Liver (tissue), 9 donors: ENCODE results near the gene NDOR1. TPM values are rescaled to one million over a fixed set of nuclear protein-coding genes. Genes with fewer than 3 reads are reported as not detected.

Source experiments
- DNase-seq: peaks from one replicate; pipeline ENCODE4 v3.0.0-alpha.2; 2017; ENCODE audit warnings: low spot score
- H3K27ac ChIP-seq, 2 donors: one replicate each; pipeline ENCODE4 v1.7.0; 2013; ENCODE audit warnings: inconsistent platforms in 2 of 2, low read length in 2 of 2, control low read depth in 1 of 2, low read depth in 1 of 2, mild to moderate bottlenecking in 1 of 2
- H3K27me3 ChIP-seq, 4 donors: one replicate each; pipeline versions ENCODE4 v1.6.1 to v1.7.0; 2013; ENCODE audit warnings: low read length in 3 of 4, inconsistent platforms in 1 of 4, mild to moderate bottlenecking in 1 of 4, moderate library complexity in 1 of 4; ENCODE audit not compliant: control insufficient read depth in 4 of 4, insufficient read depth in 4 of 4
- H3K36me3 ChIP-seq, 4 donors: one replicate each; pipeline versions ENCODE4 v1.6.1 to v1.7.0; 2013; ENCODE audit warnings: low read length in 3 of 4, mild to moderate bottlenecking in 3 of 4, low read depth in 1 of 4, moderate library complexity in 1 of 4; ENCODE audit not compliant: control insufficient read depth in 4 of 4, insufficient read depth in 3 of 4
- H3K4me1 ChIP-seq, 4 donors: one replicate each; pipeline versions ENCODE4 v1.6.1 to v1.7.0; 2013; ENCODE audit warnings: low read length in 3 of 4, mild to moderate bottlenecking in 3 of 4, moderate library complexity in 1 of 4; ENCODE audit not compliant: control insufficient read depth in 4 of 4, insufficient read depth in 4 of 4
- H3K4me3 ChIP-seq, 3 donors: one replicate each; pipeline versions ENCODE4 v1.6.1 to v1.7.0; 2013; ENCODE audit warnings: low read length in 3 of 3, control low read depth in 1 of 3, low read depth in 1 of 3, mild to moderate bottlenecking in 1 of 3
- H3K9ac ChIP-seq, 2 donors: one replicate each; pipeline ENCODE4 v1.7.0; 2013; ENCODE audit warnings: low read length in 2 of 2, mild to moderate bottlenecking in 2 of 2, moderate library complexity in 2 of 2, control low read depth in 1 of 2, low read depth in 1 of 2
- H3K9me3 ChIP-seq, 4 donors: one replicate each; pipeline versions ENCODE4 v1.6.1 to v1.7.0; 2013; ENCODE audit warnings: low read length in 3 of 4; ENCODE audit not compliant: control insufficient read depth in 4 of 4
- ATF3 ChIP-seq: IDR thresholded peaks from 2 replicates; pipeline ENCODE4 v1.6.1; 2016; ENCODE audit warnings: antibody characterized with exemption
- CTCF ChIP-seq: fragments of 150-350 bp; IDR thresholded peaks from 2 replicates; pipeline ENCODE4 v1.5.1; 2017; ENCODE audit warnings: improper control_type of control experiment, low read depth, low read length; ENCODE audit not compliant: missing input control
- EGR1 ChIP-seq, 2 donors: IDR thresholded peaks; 2 replicates each; pipeline ENCODE4 v1.6.1; 2016 to 2018; ENCODE audit warnings: antibody characterized with exemption in 2 of 2, low read depth in 2 of 2
- FOXA1 ChIP-seq: IDR thresholded peaks from 2 replicates; pipeline ENCODE4 v1.6.1; 2016; ENCODE audit warnings: antibody characterized with exemption
- FOXA2 ChIP-seq: IDR thresholded peaks from 2 replicates; pipeline ENCODE4 v1.6.1; 2016; ENCODE audit warnings: antibody characterized with exemption
- GABPA ChIP-seq, 2 donors: IDR thresholded peaks in 1 of 2; conservative IDR thresholded peaks in 1 of 2; 2 replicates each; pipeline ENCODE4 v1.6.1; 2016; ENCODE audit warnings: antibody characterized with exemption in 2 of 2, mild to moderate bottlenecking in 1 of 2, moderate library complexity in 1 of 2
- HNF4A ChIP-seq, 2 donors: conservative IDR thresholded peaks; 2 replicates each; pipeline ENCODE4 v1.6.1; 2016; ENCODE audit warnings: antibody characterized with exemption in 2 of 2, mild to moderate bottlenecking in 2 of 2
- HNF4G ChIP-seq: IDR thresholded peaks from 2 replicates; pipeline ENCODE4 v1.6.1; 2016; ENCODE audit warnings: antibody characterized with exemption
- MAX ChIP-seq: IDR thresholded peaks from 2 replicates; pipeline ENCODE4 v1.6.1; 2016; ENCODE audit warnings: antibody characterized with exemption
- NR2F2 ChIP-seq: IDR thresholded peaks from 2 replicates; pipeline ENCODE4 v1.6.1; 2016; ENCODE audit warnings: antibody characterized with exemption
- RAD21 ChIP-seq, 2 donors: IDR thresholded peaks; 2 replicates each; pipeline ENCODE4 v1.6.1; 2016; ENCODE audit warnings: antibody characterized with exemption in 2 of 2, mild to moderate bottlenecking in 2 of 2
- REST ChIP-seq: IDR thresholded peaks from 2 replicates; pipeline ENCODE4 v1.6.1; 2016; ENCODE audit warnings: antibody characterized with exemption, mild to moderate bottlenecking
- RXRA ChIP-seq, 2 donors: IDR thresholded peaks; 2 replicates each; pipeline ENCODE4 v1.6.1; 2017 to 2018; ENCODE audit warnings: antibody characterized with exemption in 2 of 2, mild to moderate bottlenecking in 1 of 2
- SP1 ChIP-seq: IDR thresholded peaks from 2 replicates; pipeline ENCODE4 v1.6.1; 2018; ENCODE audit warnings: antibody characterized with exemption, mild to moderate bottlenecking
- TAF1 ChIP-seq: conservative IDR thresholded peaks from 2 replicates; pipeline ENCODE4 v1.6.1; 2016; ENCODE audit warnings: antibody characterized with exemption, mild to moderate bottlenecking
- YY1 ChIP-seq: IDR thresholded peaks from 2 replicates; pipeline ENCODE4 v1.6.1; 2016; ENCODE audit warnings: antibody characterized with exemption, mild to moderate bottlenecking
- ZBTB33 ChIP-seq: IDR thresholded peaks from 2 replicates; pipeline ENCODE4 v1.6.1; 2016; ENCODE audit warnings: antibody characterized with exemption
- WGBS: extraction: QIAGEN DNeasy Blood & Tissue Kit; methylation state at CpG from one replicate; pipeline ENCODE4 v1.1.7; 2013; 5-methylcytosine and 5-hydroxymethylcytosine counted together
- polyA plus RNA-seq, 2 donors: library from polyadenylated mRNA; stranded (reverse) in 1 of 2; unstranded in 1 of 2; fragments of 200-250 nt in 1 of 2; fragments of >200 nt in 1 of 2; fragmentation: Nextera tagmentation in 1 of 2; extraction: Ambion mirVana in 1 of 2; gene quantifications; one replicate each; pipeline versions ENCODE4 v1.2.1 to v1.2.3, GENCODE V29; 2013 to 2015
- total RNA-seq, 2 donors: library from RNA; depleted of rRNA; stranded (reverse); fragments of >200 nt; gene quantifications; one replicate each; pipeline ENCODE4 v1.2.3, GENCODE V29; 2014
- donor health status: healthy.
- donor health status: healthy.
- donor health status: healthy.
- donor health status: healthy.
- donor health status: healthy.

Gene NDOR1
- total and polyA plus RNA-seq, 4 donors, result 2.5 to 4.7 (median 3.2) TPM

- H3K36me3 ChIP-seq, result no peaks in the 10 kb centered on the region
- TF ChIP-seq TAF1 (no peak), YY1 (no peak), ZBTB33 (no peak), NR2F2 (no peak), GABPA (IDR thresholded peaks at IDR 0.05 in 1 of 2, conservative IDR thresholded peaks at IDR 0.05 in 1 of 2) (no peak), HNF4A (conservative IDR thresholded peaks at IDR 0.05) (no peak), HNF4G (no peak), RXRA (IDR thresholded peaks at IDR 0.05) (no peak), RAD21 (IDR thresholded peaks at IDR 0.05) (no peak), REST (no peak), MAX (no peak), ATF3 (no peak), FOXA2 (no peak), FOXA1 (no peak), EGR1 (IDR thresholded peaks at IDR 0.05; ENCODE audit: low read depth in 2 of 2) (no peak), SP1 (no peak)
- H3K27me3 ChIP-seq, result no peaks in the 10 kb centered on the region
- DNase-seq, result no peak
- peaks cover 5 to 13% (median 7%) of the 10 kb centered on the region in 4 donors for H3K4me1 ChIP-seq
- 38% methylated on average over 18 of the region's 18 CpGs for WGBS
- H3K9me3 ChIP-seq, result no peaks in the 10 kb centered on the region
- no peak overlapping the region for H3K27ac ChIP-seq
- no peak overlapping the region for H3K4me3 ChIP-seq
- no peak overlapping the region for H3K9ac ChIP-seq
Observed at GRCh38 chr9:137227853-137228505, 22.5 kb downstream of the NDOR1 start.

GRCh38 chr9:137228506-137228967 is 23.0 kb downstream of the NDOR1 start:
- Histone ChIP-seq H3K4me3 (no peak overlapping the region), H3K4me1 (peaks cover 4 to 10% (median 6%) of the 10 kb centered on the region in 4 donors), H3K36me3 (no peaks in the 10 kb centered on the region), H3K9me3 (no peaks in the 10 kb centered on the region), H3K9ac (no peak overlapping the region), H3K27ac (no peak overlapping the region), H3K27me3 (no peaks in the 10 kb centered on the region)
- TF ChIP-seq YY1, result no peak
- no peak for TF ChIP-seq NR2F2
- TF ChIP-seq FOXA1, result no peak
- TF ChIP-seq CTCF, result no peak
- 65% methylated on average over 29 of the region's 29 CpGs for WGBS
- DNase-seq, result no peak
